Liver (tissue), 9 donors: ENCODE results near the gene METTL21A. TPM values are rescaled to one million over a fixed set of nuclear protein-coding genes. Genes with fewer than 3 reads are reported as not detected.

Experiments used
- DNase-seq: peaks from one replicate; pipeline ENCODE4 v3.0.0-alpha.2; 2017; ENCODE audit warnings: low spot score
- H3K27ac ChIP-seq, 2 donors: one replicate each; pipeline ENCODE4 v1.7.0; 2013; ENCODE audit warnings: inconsistent platforms in 2 of 2, low read length in 2 of 2, control low read depth in 1 of 2, low read depth in 1 of 2, mild to moderate bottlenecking in 1 of 2
- H3K27me3 ChIP-seq, 4 donors: one replicate each; pipeline versions ENCODE4 v1.6.1 to v1.7.0; 2013; ENCODE audit warnings: low read length in 3 of 4, inconsistent platforms in 1 of 4, mild to moderate bottlenecking in 1 of 4, moderate library complexity in 1 of 4; ENCODE audit not compliant: control insufficient read depth in 4 of 4, insufficient read depth in 4 of 4
- H3K36me3 ChIP-seq, 4 donors: one replicate each; pipeline versions ENCODE4 v1.6.1 to v1.7.0; 2013; ENCODE audit warnings: low read length in 3 of 4, mild to moderate bottlenecking in 3 of 4, low read depth in 1 of 4, moderate library complexity in 1 of 4; ENCODE audit not compliant: control insufficient read depth in 4 of 4, insufficient read depth in 3 of 4
- H3K4me1 ChIP-seq, 4 donors: one replicate each; pipeline versions ENCODE4 v1.6.1 to v1.7.0; 2013; ENCODE audit warnings: low read length in 3 of 4, mild to moderate bottlenecking in 3 of 4, moderate library complexity in 1 of 4; ENCODE audit not compliant: control insufficient read depth in 4 of 4, insufficient read depth in 4 of 4
- H3K4me3 ChIP-seq, 3 donors: one replicate each; pipeline versions ENCODE4 v1.6.1 to v1.7.0; 2013; ENCODE audit warnings: low read length in 3 of 3, control low read depth in 1 of 3, low read depth in 1 of 3, mild to moderate bottlenecking in 1 of 3
- H3K9ac ChIP-seq, 2 donors: one replicate each; pipeline ENCODE4 v1.7.0; 2013; ENCODE audit warnings: low read length in 2 of 2, mild to moderate bottlenecking in 2 of 2, moderate library complexity in 2 of 2, control low read depth in 1 of 2, low read depth in 1 of 2
- H3K9me3 ChIP-seq, 4 donors: one replicate each; pipeline versions ENCODE4 v1.6.1 to v1.7.0; 2013; ENCODE audit warnings: low read length in 3 of 4; ENCODE audit not compliant: control insufficient read depth in 4 of 4
- GABPA ChIP-seq, 2 donors: IDR thresholded peaks in 1 of 2; conservative IDR thresholded peaks in 1 of 2; 2 replicates each; pipeline ENCODE4 v1.6.1; 2016; ENCODE audit warnings: antibody characterized with exemption in 2 of 2, mild to moderate bottlenecking in 1 of 2, moderate library complexity in 1 of 2
- HNF4A ChIP-seq, 2 donors: conservative IDR thresholded peaks; 2 replicates each; pipeline ENCODE4 v1.6.1; 2016; ENCODE audit warnings: antibody characterized with exemption in 2 of 2, mild to moderate bottlenecking in 2 of 2
- HNF4G ChIP-seq: IDR thresholded peaks from 2 replicates; pipeline ENCODE4 v1.6.1; 2016; ENCODE audit warnings: antibody characterized with exemption
- JUND ChIP-seq, 2 donors: IDR thresholded peaks; 2 replicates each; pipeline ENCODE4 v1.6.1; 2016; ENCODE audit warnings: antibody characterized with exemption in 2 of 2
- NR2F2 ChIP-seq: IDR thresholded peaks from 2 replicates; pipeline ENCODE4 v1.6.1; 2016; ENCODE audit warnings: antibody characterized with exemption
- RAD21 ChIP-seq, 2 donors: IDR thresholded peaks; 2 replicates each; pipeline ENCODE4 v1.6.1; 2016; ENCODE audit warnings: antibody characterized with exemption in 2 of 2, mild to moderate bottlenecking in 2 of 2
- RXRA ChIP-seq, 2 donors: IDR thresholded peaks; 2 replicates each; pipeline ENCODE4 v1.6.1; 2017 to 2018; ENCODE audit warnings: antibody characterized with exemption in 2 of 2, mild to moderate bottlenecking in 1 of 2
- TAF1 ChIP-seq: conservative IDR thresholded peaks from 2 replicates; pipeline ENCODE4 v1.6.1; 2016; ENCODE audit warnings: antibody characterized with exemption, mild to moderate bottlenecking
- WGBS: extraction: QIAGEN DNeasy Blood & Tissue Kit; methylation state at CpG from one replicate; pipeline ENCODE4 v1.1.7; 2013; 5-methylcytosine and 5-hydroxymethylcytosine counted together
- polyA plus RNA-seq, 2 donors: library from polyadenylated mRNA; stranded (reverse) in 1 of 2; unstranded in 1 of 2; fragments of 200-250 nt in 1 of 2; fragments of >200 nt in 1 of 2; fragmentation: Nextera tagmentation in 1 of 2; extraction: Ambion mirVana in 1 of 2; gene quantifications; one replicate each; pipeline versions ENCODE4 v1.2.1 to v1.2.3, GENCODE V29; 2013 to 2015
- total RNA-seq, 2 donors: library from RNA; depleted of rRNA; stranded (reverse); fragments of >200 nt; gene quantifications; one replicate each; pipeline ENCODE4 v1.2.3, GENCODE V29; 2014
- TF ChIP-seq, protein P1 (sequence below): IDR thresholded peaks from 2 replicates; pipeline ENCODE4 v1.6.1; 2016; ENCODE audit warnings: antibody characterized with exemption
- TF ChIP-seq, protein P2 (sequence below): IDR thresholded peaks from 2 replicates; pipeline ENCODE4 v1.6.1; 2016; ENCODE audit warnings: antibody characterized with exemption
- TF ChIP-seq, protein P3 (sequence below): IDR thresholded peaks from 2 replicates; pipeline ENCODE4 v1.6.1; 2016; ENCODE audit warnings: antibody characterized with exemption, mild to moderate bottlenecking
- TF ChIP-seq, protein P4 (sequence below): IDR thresholded peaks from 2 replicates; pipeline ENCODE4 v1.6.1; 2016; ENCODE audit warnings: antibody characterized with exemption
- donor health status: healthy.
- donor health status: healthy.
- donor health status: healthy.
- donor health status: healthy.
- donor health status: healthy.

Gene METTL21A
- total and polyA plus RNA-seq, 4 donors: 10.0 to 27.4 (median 12.3) TPM

DNA sequence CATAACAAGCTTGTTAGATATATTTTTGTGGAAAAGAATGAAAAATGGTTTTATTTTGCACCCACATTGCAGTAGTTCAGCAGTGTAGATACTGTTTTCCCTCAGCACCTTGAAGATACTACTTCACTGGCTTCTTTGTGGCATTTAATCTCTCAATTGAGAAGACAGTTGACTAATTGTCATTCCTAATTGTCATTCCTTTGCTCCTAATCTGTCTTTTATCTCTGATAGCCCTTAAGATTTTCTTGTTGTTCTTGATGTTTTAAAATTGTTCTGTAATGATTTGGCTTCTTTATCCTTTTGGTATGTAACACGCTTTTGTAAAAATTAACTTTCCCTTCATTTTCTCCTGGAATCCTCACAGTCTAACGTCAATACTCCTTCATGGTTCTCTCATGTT, 48.2 kb upstream of the METTL21A start:
- no peaks in the 10 kb centered on the region for H3K4me1 ChIP-seq
- no peak overlapping the region for H3K27ac ChIP-seq
- no peaks in the 10 kb centered on the region for H3K27me3 ChIP-seq
- no peaks in the 10 kb centered on the region for H3K36me3 ChIP-seq
- no peak for TF ChIP-seq NR2F2
- TF ChIP-seq RAD21 (IDR thresholded peaks at IDR 0.05): no peak
- TF ChIP-seq HNF4G: no peak
- TF ChIP-seq TAF1: no peak
- TF ChIP-seq, protein P1, sequence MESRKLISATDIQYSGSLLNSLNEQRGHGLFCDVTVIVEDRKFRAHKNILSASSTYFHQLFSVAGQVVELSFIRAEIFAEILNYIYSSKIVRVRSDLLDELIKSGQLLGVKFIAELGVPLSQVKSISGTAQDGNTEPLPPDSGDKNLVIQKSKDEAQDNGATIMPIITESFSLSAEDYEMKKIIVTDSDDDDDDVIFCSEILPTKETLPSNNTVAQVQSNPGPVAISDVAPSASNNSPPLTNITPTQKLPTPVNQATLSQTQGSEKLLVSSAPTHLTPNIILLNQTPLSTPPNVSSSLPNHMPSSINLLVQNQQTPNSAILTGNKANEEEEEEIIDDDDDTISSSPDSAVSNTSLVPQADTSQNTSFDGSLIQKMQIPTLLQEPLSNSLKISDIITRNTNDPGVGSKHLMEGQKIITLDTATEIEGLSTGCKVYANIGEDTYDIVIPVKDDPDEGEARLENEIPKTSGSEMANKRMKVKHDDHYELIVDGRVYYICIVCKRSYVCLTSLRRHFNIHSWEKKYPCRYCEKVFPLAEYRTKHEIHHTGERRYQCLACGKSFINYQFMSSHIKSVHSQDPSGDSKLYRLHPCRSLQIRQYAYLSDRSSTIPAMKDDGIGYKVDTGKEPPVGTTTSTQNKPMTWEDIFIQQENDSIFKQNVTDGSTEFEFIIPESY: no peak
- TF ChIP-seq HNF4A (conservative IDR thresholded peaks at IDR 0.05): no peak
- no peak for TF ChIP-seq GABPA (IDR thresholded peaks at IDR 0.05 in 1 of 2, conservative IDR thresholded peaks at IDR 0.05 in 1 of 2)
- no peaks in the 10 kb centered on the region for H3K9me3 ChIP-seq
- no peak overlapping the region for H3K9ac ChIP-seq
- no peak for DNase-seq
- 79% methylated on average over 2 of the region's 2 CpGs for WGBS
- no peak overlapping the region for H3K4me3 ChIP-seq

DNA sequence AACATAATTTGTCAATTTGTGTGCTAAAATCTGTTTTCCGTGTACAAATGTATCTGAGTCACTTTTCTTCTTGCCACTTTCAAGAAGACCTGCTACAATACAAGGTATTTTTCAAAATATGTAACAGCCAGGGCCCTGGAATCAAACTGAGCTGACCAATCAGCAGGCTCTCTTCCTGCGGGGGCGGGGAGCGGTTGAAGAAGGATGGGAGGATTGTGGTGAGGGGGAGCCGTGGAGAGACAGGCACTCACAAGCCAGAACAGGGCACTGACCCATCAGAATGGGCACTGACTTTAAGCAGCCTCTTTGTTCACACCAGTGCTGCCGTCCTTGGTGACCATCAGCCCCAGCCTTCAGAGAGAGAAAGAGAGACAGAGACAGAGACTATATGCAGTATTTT, 45.7 kb upstream of the METTL21A start:
- no peaks in the 10 kb centered on the region for H3K27me3 ChIP-seq
- H3K4me3 ChIP-seq: no peak overlapping the region
- no peak overlapping the region for H3K9ac ChIP-seq
- H3K36me3 ChIP-seq: no peaks in the 10 kb centered on the region
- no peaks in the 10 kb centered on the region for H3K9me3 ChIP-seq
- 81% methylated on average over 6 of the region's 6 CpGs for WGBS
- peaks cover 0 to 1% (median 0%) of the 10 kb centered on the region in 4 donors for H3K4me1 ChIP-seq
- no peak overlapping the region for H3K27ac ChIP-seq
- TF ChIP-seq, protein P2, sequence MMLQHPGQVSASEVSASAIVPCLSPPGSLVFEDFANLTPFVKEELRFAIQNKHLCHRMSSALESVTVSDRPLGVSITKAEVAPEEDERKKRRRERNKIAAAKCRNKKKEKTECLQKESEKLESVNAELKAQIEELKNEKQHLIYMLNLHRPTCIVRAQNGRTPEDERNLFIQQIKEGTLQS: no peak
- TF ChIP-seq, protein P3, sequence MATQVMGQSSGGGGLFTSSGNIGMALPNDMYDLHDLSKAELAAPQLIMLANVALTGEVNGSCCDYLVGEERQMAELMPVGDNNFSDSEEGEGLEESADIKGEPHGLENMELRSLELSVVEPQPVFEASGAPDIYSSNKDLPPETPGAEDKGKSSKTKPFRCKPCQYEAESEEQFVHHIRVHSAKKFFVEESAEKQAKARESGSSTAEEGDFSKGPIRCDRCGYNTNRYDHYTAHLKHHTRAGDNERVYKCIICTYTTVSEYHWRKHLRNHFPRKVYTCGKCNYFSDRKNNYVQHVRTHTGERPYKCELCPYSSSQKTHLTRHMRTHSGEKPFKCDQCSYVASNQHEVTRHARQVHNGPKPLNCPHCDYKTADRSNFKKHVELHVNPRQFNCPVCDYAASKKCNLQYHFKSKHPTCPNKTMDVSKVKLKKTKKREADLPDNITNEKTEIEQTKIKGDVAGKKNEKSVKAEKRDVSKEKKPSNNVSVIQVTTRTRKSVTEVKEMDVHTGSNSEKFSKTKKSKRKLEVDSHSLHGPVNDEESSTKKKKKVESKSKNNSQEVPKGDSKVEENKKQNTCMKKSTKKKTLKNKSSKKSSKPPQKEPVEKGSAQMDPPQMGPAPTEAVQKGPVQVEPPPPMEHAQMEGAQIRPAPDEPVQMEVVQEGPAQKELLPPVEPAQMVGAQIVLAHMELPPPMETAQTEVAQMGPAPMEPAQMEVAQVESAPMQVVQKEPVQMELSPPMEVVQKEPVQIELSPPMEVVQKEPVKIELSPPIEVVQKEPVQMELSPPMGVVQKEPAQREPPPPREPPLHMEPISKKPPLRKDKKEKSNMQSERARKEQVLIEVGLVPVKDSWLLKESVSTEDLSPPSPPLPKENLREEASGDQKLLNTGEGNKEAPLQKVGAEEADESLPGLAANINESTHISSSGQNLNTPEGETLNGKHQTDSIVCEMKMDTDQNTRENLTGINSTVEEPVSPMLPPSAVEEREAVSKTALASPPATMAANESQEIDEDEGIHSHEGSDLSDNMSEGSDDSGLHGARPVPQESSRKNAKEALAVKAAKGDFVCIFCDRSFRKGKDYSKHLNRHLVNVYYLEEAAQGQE: no peak
- TF ChIP-seq, protein P4, sequence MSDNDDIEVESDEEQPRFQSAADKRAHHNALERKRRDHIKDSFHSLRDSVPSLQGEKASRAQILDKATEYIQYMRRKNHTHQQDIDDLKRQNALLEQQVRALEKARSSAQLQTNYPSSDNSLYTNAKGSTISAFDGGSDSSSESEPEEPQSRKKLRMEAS: no peak
- no peak for TF ChIP-seq JUND (IDR thresholded peaks at IDR 0.05)
- TF ChIP-seq HNF4A (conservative IDR thresholded peaks at IDR 0.05): no peak
- no peak for TF ChIP-seq GABPA (IDR thresholded peaks at IDR 0.05 in 1 of 2, conservative IDR thresholded peaks at IDR 0.05 in 1 of 2)
- TF ChIP-seq NR2F2: no peak
- TF ChIP-seq HNF4G: no peak
- no peak for TF ChIP-seq RXRA (IDR thresholded peaks at IDR 0.05)
- DNase-seq: no peak
